GM23338 (cell line): Measurements from ENCODE around the gene SND1. TPM values are rescaled to one million over a fixed set of nuclear protein-coding genes. Genes with fewer than 3 reads are reported as not detected.

Experiments used
- ATAC-seq: fragments of 200-7000 bp; cut with Tn5 transposase; 3 replicates; pipeline ENCODE4 v1.9.1; 2020
- DNase-seq: peaks from one replicate; pipeline ENCODE4 v3.0.0-alpha.2; 2015; ENCODE audit warnings: low spot score
- H2AFZ ChIP-seq: fragments of 200-600 bp; sonication (generic); 2 replicates; pipeline ENCODE4 v1.8.0; 2016; ENCODE audit warnings: antibody characterized with exemption, mild to moderate bottlenecking, moderate library complexity
- H3F3A ChIP-seq: fragments of 200-600 bp; sonication (generic); replicated peaks from 2 replicates; pipeline ENCODE4 v1.8.0; 2017; ENCODE audit warnings: antibody characterized with exemption, mixed run types, low read depth
- H3K27ac ChIP-seq: fragments of 200-600 bp; sonication (generic); 2 replicates; pipeline ENCODE4 v1.6.1; 2016; ENCODE audit warnings: low read depth
- H3K27me3 ChIP-seq: fragments of 200-600 bp; sonication (generic); 2 replicates; pipeline ENCODE4 v1.8.0; 2016; ENCODE audit warnings: mild to moderate bottlenecking, mixed run types, moderate library complexity; ENCODE audit not compliant: insufficient read depth
- H3K36me3 ChIP-seq: fragments of 200-600 bp; sonication (generic); 2 replicates; pipeline ENCODE4 v1.8.0; 2016; ENCODE audit warnings: mild to moderate bottlenecking; ENCODE audit not compliant: insufficient read depth
- H3K4me1 ChIP-seq: fragments of 200-600 bp; sonication (generic); 2 replicates; pipeline ENCODE4 v1.8.0; 2016; ENCODE audit warnings: mild to moderate bottlenecking, moderate library complexity; ENCODE audit not compliant: insufficient read depth
- H3K4me2 ChIP-seq: fragments of 200-600 bp; sonication (generic); 2 replicates; pipeline ENCODE4 v1.7.1; 2017; ENCODE audit warnings: mixed run types
- H3K4me3 ChIP-seq: fragments of 200-600 bp; sonication (generic); 2 replicates; pipeline ENCODE4 v1.6.1; 2016; ENCODE audit warnings: mixed run types
- H3K79me2 ChIP-seq: fragments of 200-600 bp; sonication (generic); replicated peaks from 2 replicates; pipeline ENCODE4 v1.8.0; 2017; ENCODE audit warnings: mild to moderate bottlenecking; ENCODE audit not compliant: insufficient read depth
- H3K9me2 ChIP-seq: fragments of 200-600 bp; sonication (generic); 2 replicates; pipeline ENCODE4 v1.8.0; 2017; ENCODE audit not compliant: insufficient read depth
- H4K20me1 ChIP-seq: fragments of 200-600 bp; sonication (generic); replicated peaks from 2 replicates; pipeline ENCODE4 v1.8.0; 2017; ENCODE audit warnings: mild to moderate bottlenecking; ENCODE audit not compliant: insufficient read depth
- H3K27ac Mint-ChIP-seq: 2 replicates; pipeline ENCODE4 v1.8.0; 2020; ENCODE audit warnings: inconsistent platforms, mild to moderate bottlenecking, moderate library complexity, mixed read lengths
- H3K27me3 Mint-ChIP-seq: 3 replicates; pipeline ENCODE4 v1.8.0; 2022; ENCODE audit warnings: low read depth, mild to moderate bottlenecking, moderate library complexity, mixed read lengths, inconsistent platforms; ENCODE audit not compliant: insufficient read depth, poor library complexity
- H3K36me3 Mint-ChIP-seq: 3 replicates; pipeline ENCODE4 v1.8.0; 2021; ENCODE audit warnings: low read depth, mild to moderate bottlenecking, inconsistent platforms, moderate library complexity, mixed read lengths
- H3K4me1 Mint-ChIP-seq: 3 replicates; pipeline ENCODE4 v1.8.0; 2020; ENCODE audit warnings: mild to moderate bottlenecking, inconsistent platforms, mixed read lengths
- H3K4me3 Mint-ChIP-seq: 3 replicates; pipeline ENCODE4 v1.8.0; 2021; ENCODE audit warnings: moderate library complexity, mild to moderate bottlenecking, inconsistent platforms, mixed read lengths
- H3K9me3 Mint-ChIP-seq: 3 replicates; pipeline ENCODE4 v1.8.0; 2020; ENCODE audit warnings: moderate library complexity, mild to moderate bottlenecking, inconsistent platforms, mixed read lengths
- JUNB ChIP-seq: IDR thresholded peaks from one replicate; pipeline ENCODE4 v1.6.1; 2016; ENCODE audit warnings: antibody characterized with exemption; ENCODE audit not compliant: unreplicated experiment
- NANOG ChIP-seq: IDR thresholded peaks from 2 replicates; pipeline ENCODE4 v1.6.1; 2016; ENCODE audit warnings: antibody characterized with exemption, borderline replicate concordance
- POLR2AphosphoS5 ChIP-seq: IDR thresholded peaks from 2 replicates; pipeline ENCODE4 v1.6.1; 2016; ENCODE audit warnings: antibody characterized with exemption, low read depth
- ZNF114 ChIP-seq: fragments of 250-450 bp; sonication (Bioruptor Pico); IDR thresholded peaks from 2 replicates; pipeline ENCODE4 v1.5.0; 2020; ENCODE audit warnings: mild to moderate bottlenecking, moderate library complexity
- ZNF462 ChIP-seq: fragments of 250-450 bp; sonication (Bioruptor Pico); IDR thresholded peaks from 2 replicates; pipeline ENCODE4 v1.5.0; 2020; ENCODE audit warnings: mild to moderate bottlenecking, moderate library complexity
- polyA plus RNA-seq: library from polyadenylated mRNA; unstranded; fragments of >200 nt; fragmentation: Nextera tagmentation; extraction: Ambion mirVana; gene quantifications from 2 replicates; pipeline ENCODE4 v1.2.1, GENCODE V29; 2016
- total RNA-seq: library from RNA; depleted of rRNA; stranded (reverse); fragments of >200 nt; shearing (Covaris generic); gene quantifications from 2 replicates; pipeline ENCODE4 v1.2.3, GENCODE V29; 2014
- TF ChIP-seq, protein P1 (sequence below): IDR thresholded peaks from one replicate; pipeline ENCODE4 v1.6.1; 2018; ENCODE audit warnings: antibody characterized with exemption; ENCODE audit not compliant: unreplicated experiment

The SND1 gene
- total and polyA plus RNA-seq, 2 experiments from 2014 or later = 107 to 254 TPM

GRCh38 chr7:128112781-128113221 lies 460.8 kb downstream of the SND1 start:
- Histone ChIP-seq H4K20me1 (no peaks in the 10 kb centered on the region), H3K79me2 (no peaks in the 10 kb centered on the region), H3F3A (0 out of 2 replicates have a peak, but pooled peaks cover 2% of the 10 kb centered on the region), H3K4me3 (no peak overlapping the region), H2AFZ (no peak overlapping the region), H3K4me1 (no peaks in the 10 kb centered on the region), H3K27ac (no peak overlapping the region), H3K4me2 (no peak overlapping the region), H3K27me3 (peaks cover 7% of the 10 kb centered on the region), H3K36me3 (no peaks in the 10 kb centered on the region), H3K9me2 (no peaks in the 10 kb centered on the region)
- DNase-seq = no peak
- ATAC-seq = no peak
- Mint-ChIP-seq H3K36me3 (no peaks in the 10 kb centered on the region), H3K27me3 (peaks cover 16% of the 10 kb centered on the region), H3K9me3 (no peaks in the 10 kb centered on the region), H3K4me3 (no peak overlapping the region), H3K27ac (no peak overlapping the region), H3K4me1 (peaks cover 5% of the 10 kb centered on the region)
- TF ChIP-seq JUNB = no peak
- TF ChIP-seq, protein P1, sequence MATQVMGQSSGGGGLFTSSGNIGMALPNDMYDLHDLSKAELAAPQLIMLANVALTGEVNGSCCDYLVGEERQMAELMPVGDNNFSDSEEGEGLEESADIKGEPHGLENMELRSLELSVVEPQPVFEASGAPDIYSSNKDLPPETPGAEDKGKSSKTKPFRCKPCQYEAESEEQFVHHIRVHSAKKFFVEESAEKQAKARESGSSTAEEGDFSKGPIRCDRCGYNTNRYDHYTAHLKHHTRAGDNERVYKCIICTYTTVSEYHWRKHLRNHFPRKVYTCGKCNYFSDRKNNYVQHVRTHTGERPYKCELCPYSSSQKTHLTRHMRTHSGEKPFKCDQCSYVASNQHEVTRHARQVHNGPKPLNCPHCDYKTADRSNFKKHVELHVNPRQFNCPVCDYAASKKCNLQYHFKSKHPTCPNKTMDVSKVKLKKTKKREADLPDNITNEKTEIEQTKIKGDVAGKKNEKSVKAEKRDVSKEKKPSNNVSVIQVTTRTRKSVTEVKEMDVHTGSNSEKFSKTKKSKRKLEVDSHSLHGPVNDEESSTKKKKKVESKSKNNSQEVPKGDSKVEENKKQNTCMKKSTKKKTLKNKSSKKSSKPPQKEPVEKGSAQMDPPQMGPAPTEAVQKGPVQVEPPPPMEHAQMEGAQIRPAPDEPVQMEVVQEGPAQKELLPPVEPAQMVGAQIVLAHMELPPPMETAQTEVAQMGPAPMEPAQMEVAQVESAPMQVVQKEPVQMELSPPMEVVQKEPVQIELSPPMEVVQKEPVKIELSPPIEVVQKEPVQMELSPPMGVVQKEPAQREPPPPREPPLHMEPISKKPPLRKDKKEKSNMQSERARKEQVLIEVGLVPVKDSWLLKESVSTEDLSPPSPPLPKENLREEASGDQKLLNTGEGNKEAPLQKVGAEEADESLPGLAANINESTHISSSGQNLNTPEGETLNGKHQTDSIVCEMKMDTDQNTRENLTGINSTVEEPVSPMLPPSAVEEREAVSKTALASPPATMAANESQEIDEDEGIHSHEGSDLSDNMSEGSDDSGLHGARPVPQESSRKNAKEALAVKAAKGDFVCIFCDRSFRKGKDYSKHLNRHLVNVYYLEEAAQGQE = no peak
- no peak for TF ChIP-seq ZNF114
- TF ChIP-seq POLR2AphosphoS5 = no peak
- TF ChIP-seq NANOG = no peak
- TF ChIP-seq ZNF462 (CRISPR knock-in tag) = no peak
